B cell (primary cell): Measurements from ENCODE around the gene TCF23. TPM values are rescaled to one million over a fixed set of nuclear protein-coding genes. Genes with fewer than 3 reads are reported as not detected.

ENCODE experiments used
- ATAC-seq: fragments of 200-7000 bp; cut with Tn5 transposase; one replicate; pipeline ENCODE4 v1.10.0; 2021; ENCODE audit warnings: low read depth, mild to moderate bottlenecking, moderate number of reproducible peaks, moderate library complexity
- CTCF ChIA-PET: fragments of 350-600 bp; sonication (Branson Sonifier 250); formaldehyde crosslinking; loops from one replicate; lab custom pipeline; 2021; ENCODE audit warnings: antibody characterized with exemption, inconsistent platforms; lab: Charles Lee
- POLR2A ChIA-PET: fragments of 350-600 bp; sonication (Branson Sonifier 250); formaldehyde crosslinking; loops from one replicate; lab custom pipeline; 2021; ENCODE audit warnings: antibody characterized with exemption; lab: Charles Lee
- DNase-seq: peaks from one replicate; pipeline ENCODE4 v3.0.0; 2013
- H2AFZ ChIP-seq: 2 replicates; pipeline ENCODE4 v1.6.1; 2012; ENCODE audit warnings: mild to moderate bottlenecking, low read depth, low read length; ENCODE audit not compliant: insufficient read depth, poor library complexity, severe bottlenecking
- H3K27ac ChIP-seq, 2 donors: 1 replicate in 1 of 2; 2 replicates in 1 of 2; pipeline ENCODE4 v1.5.1; 2012 to 2013; ENCODE audit warnings: low read length in 2 of 2, mild to moderate bottlenecking in 2 of 2, moderate library complexity in 1 of 2
- H3K27me3 ChIP-seq, 4 experiments: fragments of 200-600 bp in 1 of 4; sonication (generic) in 1 of 4; replicated peaks in 1 of 4; 1 replicate in 2 of 4; 2 replicates in 2 of 4; pipeline versions ENCODE4 v1.6.1 to v1.7.0; 2013 to 2016; ENCODE audit warnings: low read length in 3 of 4, mild to moderate bottlenecking in 2 of 4, mixed read lengths in 1 of 4, moderate library complexity in 1 of 4; ENCODE audit not compliant: insufficient read depth in 4 of 4, control insufficient read depth in 3 of 4; ENCODE audit errors: control extremely low read depth in 1 of 4
- H3K36me3 ChIP-seq, 2 experiments: replicated peaks in 1 of 2; 1 replicate in 1 of 2; 2 replicates in 1 of 2; pipeline versions ENCODE4 v1.6.1 to v1.7.1; 2013; ENCODE audit warnings: low read length in 1 of 2; ENCODE audit not compliant: insufficient read depth in 2 of 2, control insufficient read depth in 1 of 2; ENCODE audit errors: control extremely low read depth in 1 of 2, extremely low read depth in 1 of 2
- H3K4me1 ChIP-seq, 2 donors: fragments of 200-600 bp in 1 of 2; sonication (generic) in 1 of 2; 1 replicate in 1 of 2; 2 replicates in 1 of 2; pipeline versions ENCODE4 v1.5.1 to v1.6.1; 2013 to 2017; ENCODE audit warnings: low read length in 2 of 2; ENCODE audit not compliant: control insufficient read depth in 2 of 2, insufficient read depth in 2 of 2
- H3K4me2 ChIP-seq: replicated peaks from 2 replicates; pipeline ENCODE3; 2012; ENCODE audit warnings: mild to moderate bottlenecking, low read depth, low read length; ENCODE audit not compliant: poor library complexity, severe bottlenecking
- H3K4me3 ChIP-seq, 5 experiments: fragments of 200-600 bp in 1 of 5; sonication (generic) in 1 of 5; 1 replicate in 3 of 5; 2 replicates in 2 of 5; pipeline versions ENCODE4 v1.5.1 to v1.7.0; 2011 to 2016; ENCODE audit warnings: low read length in 4 of 5, mild to moderate bottlenecking in 4 of 5, low read depth in 2 of 5, control low read depth in 1 of 5, moderate library complexity in 1 of 5; ENCODE audit not compliant: insufficient read depth in 1 of 5; ENCODE audit errors: control extremely low read depth in 1 of 5, extremely low read depth in 1 of 5
- H3K79me2 ChIP-seq: fragments of 200-600 bp; sonication (generic); one replicate; pipeline ENCODE4 v1.6.0; 2016; ENCODE audit warnings: low read length; ENCODE audit not compliant: control insufficient read depth, insufficient read depth
- H3K9ac ChIP-seq: fragments of 200-600 bp; sonication (generic); 2 replicates; pipeline ENCODE4 v1.6.1; 2017; ENCODE audit warnings: mild to moderate bottlenecking, low read length, moderate library complexity
- H3K9me3 ChIP-seq, 3 donors: one replicate each; pipeline versions ENCODE4 v1.6.1 to v1.7.1; 2013; ENCODE audit warnings: low read length in 2 of 3; ENCODE audit not compliant: control insufficient read depth in 2 of 3, insufficient read depth in 1 of 3; ENCODE audit errors: control extremely low read depth in 1 of 3
- H4K20me1 ChIP-seq: 2 replicates; pipeline ENCODE4 v1.6.0; 2012; ENCODE audit warnings: mild to moderate bottlenecking, low read length; ENCODE audit not compliant: insufficient read depth, control insufficient read depth, poor library complexity, severe bottlenecking
- H3K27ac Mint-ChIP-seq: one replicate; pipeline ENCODE4 v1.8.0; 2021; ENCODE audit warnings: mixed read lengths
- H3K27me3 Mint-ChIP-seq: one replicate; pipeline ENCODE4 v1.8.0; 2021; ENCODE audit warnings: mixed read lengths
- H3K4me1 Mint-ChIP-seq: one replicate; pipeline ENCODE4 v1.8.0; 2021; ENCODE audit warnings: mixed read lengths
- H3K4me3 Mint-ChIP-seq: one replicate; pipeline ENCODE4 v1.8.0; 2021; ENCODE audit warnings: mixed read lengths
- H3K9me3 Mint-ChIP-seq: one replicate; pipeline ENCODE4 v1.8.0; 2022; ENCODE audit warnings: mixed read lengths; ENCODE audit not compliant: insufficient read depth
- CTCF ChIP-seq: fragments of 200-600 bp; IDR thresholded peaks from one replicate; pipeline ENCODE4 v1.8.0; 2022; ENCODE audit warnings: antibody characterized with exemption, mild to moderate bottlenecking
- EZH2 ChIP-seq: IDR thresholded peaks from 2 replicates; pipeline ENCODE4 v1.6.1; 2012; ENCODE audit warnings: borderline replicate concordance, low read depth, mild to moderate bottlenecking, moderate library complexity, low read length; ENCODE audit not compliant: insufficient read depth, poor library complexity, severe bottlenecking
- WGBS: methylation state at CpG from one replicate; pipeline ENCODE4 v1.1.5; 2013; ENCODE audit warnings: missing lambda C conversion rate; ENCODE audit not compliant: insufficient coverage; 5-methylcytosine and 5-hydroxymethylcytosine counted together
- intact Hi-C: fragments of 100-400 bp; cut with micrococcal nuclease; formaldehyde crosslinking; loops from one replicate; pipeline ENCODE4 v1.10.0; 2022
- polyA plus RNA-seq: library from polyadenylated mRNA; depleted of rRNA; stranded (reverse); fragments of >200 nt; gene quantifications from 2 replicates; pipeline ENCODE4 v1.2.3, GENCODE V29; 2012
- total RNA-seq, 2 donors: library from RNA; stranded (reverse); fragments of 120-200 nt in 1 of 2; gene quantifications; 1 replicate in 1 of 2; 2 replicates in 1 of 2; pipeline versions ENCODE4 v1.2.3 to v1.2.4, GENCODE V29; 2013 to 2022

The TCF23 gene
- total and polyA plus RNA-seq, 2 donors (not counting 1 experiment from before 2014, with no cell fraction given): 0.10 TPM; not detected in 1

- Mint-ChIP-seq H3K4me3 (no peak overlapping the region), H3K4me1 (no peaks in the 10 kb centered on the region), H3K27me3 (peaks cover 27% of the 10 kb centered on the region), H3K27ac (no peak overlapping the region), H3K9me3 (no peaks in the 10 kb centered on the region)
- WGBS: no CpG with 5 or more reads among the region's 1 CpG
- Histone ChIP-seq H3K27ac (no peak overlapping the region), H3K9ac (no peak overlapping the region), H3K79me2 (no peaks in the 10 kb centered on the region), H3K9me3 (no peaks in the 10 kb centered on the region), H3K4me1 (no peaks in the 10 kb centered on the region), H2AFZ (no peak overlapping the region), H3K36me3 (no peaks in the 10 kb centered on the region), H3K4me3 (no peak overlapping the region), H3K27me3 (peaks cover 0 to 8% (median 0%) of the 10 kb centered on the region in 4 experiments), H3K4me2 (no peak overlapping the region), H4K20me1 (no peaks in the 10 kb centered on the region)
- DNase-seq (no peak), ATAC-seq (no peak)
- no peak for TF ChIP-seq CTCF
- TF ChIP-seq EZH2: no peak
- intact Hi-C loops: no loop called here
- ChIA-PET POLR2A (no interaction called here), CTCF (no interaction called here)
Measured at GRCh38 chr2:27143285-27143684, 5.5 kb upstream of the TCF23 start.

GRCh38 chr2:27145682-27146081, 3.1 kb upstream of the TCF23 start:
- H3K27me3 ChIP-seq: peaks cover 0 to 8% (median 0%) of the 10 kb centered on the region in 4 experiments
- no peak overlapping the region for H3K4me2 ChIP-seq
- Mint-ChIP-seq H3K9me3 (no peaks in the 10 kb centered on the region), H3K4me3 (no peak overlapping the region), H3K27me3 (peaks cover 31% of the 10 kb centered on the region), H3K4me1 (no peaks in the 10 kb centered on the region), H3K27ac (no peak overlapping the region)
- TF ChIP-seq CTCF: no peak
- no peak for TF ChIP-seq EZH2
- H3K79me2 ChIP-seq: no peaks in the 10 kb centered on the region
- intact Hi-C loops: no loop called here
- no peaks in the 10 kb centered on the region for H3K4me1 ChIP-seq
- no peak overlapping the region for H3K4me3 ChIP-seq
- ChIA-PET POLR2A (no interaction called here), CTCF (no interaction called here)
- WGBS: 70% methylated on average over 1 of the region's 2 CpGs
- no peak overlapping the region for H3K27ac ChIP-seq
- H3K9ac ChIP-seq: no peak overlapping the region
- no peak for DNase-seq
- H3K9me3 ChIP-seq: no peaks in the 10 kb centered on the region
- no peaks in the 10 kb centered on the region for H3K36me3 ChIP-seq
- H2AFZ ChIP-seq: no peak overlapping the region
- H4K20me1 ChIP-seq: no peaks in the 10 kb centered on the region
- ATAC-seq: no peak
